Effector memory CD8-positive, alpha-beta T cell (primary cell): Measurements from ENCODE around the gene SAPCD2.
A peak's percentile ranks its signal among the peaks of the same experiment; 100 is the strongest.

Experiments
- ATAC-seq: fragments of 150-1000 bp; cut with Tn5 transposase; replicated peaks from 2 replicates; pipeline ENCODE4 v1.10.0; 2021; ENCODE audit warnings: mild to moderate bottlenecking, moderate library complexity
- DNase-seq, 3 experiments: peaks; one replicate each; pipeline ENCODE4 v3.0.0; 2021
- H3K27ac Mint-ChIP-seq, 2 donors: one replicate each; pipeline ENCODE4 v1.8.0; 2022; ENCODE audit warnings: mild to moderate bottlenecking in 2 of 2, mixed read lengths in 2 of 2, moderate library complexity in 2 of 2
- H3K27me3 Mint-ChIP-seq, 2 donors: one replicate each; pipeline ENCODE4 v1.8.0; 2022; ENCODE audit warnings: mixed read lengths in 2 of 2
- H3K36me3 Mint-ChIP-seq: one replicate; pipeline ENCODE4 v1.8.0; 2022; ENCODE audit warnings: mild to moderate bottlenecking, moderate library complexity, mixed read lengths; ENCODE audit not compliant: insufficient read depth
- H3K4me1 Mint-ChIP-seq, 2 donors: one replicate each; pipeline ENCODE4 v1.8.0; 2022; ENCODE audit warnings: low read depth in 2 of 2, mixed read lengths in 2 of 2
- H3K4me3 Mint-ChIP-seq, 2 donors: one replicate each; pipeline ENCODE4 v1.8.0; 2022; ENCODE audit warnings: mild to moderate bottlenecking in 2 of 2, mixed read lengths in 2 of 2, moderate library complexity in 2 of 2
- H3K9me3 Mint-ChIP-seq, 2 donors: one replicate each; pipeline ENCODE4 v1.8.0; 2022; ENCODE audit warnings: mixed read lengths in 2 of 2

SAPCD2 gene

GRCh38 chr9:137110911-137111787 is 40.8 kb upstream of the SAPCD2 start:
- DNase-seq (no peak), ATAC-seq (no peak)
- H3K27me3 Mint-ChIP-seq: no peaks in the 10 kb centered on the region
- H3K27ac Mint-ChIP-seq: no peak overlapping the region
- H3K4me1 Mint-ChIP-seq: peaks cover 0 to 7% of the 10 kb centered on the region in 2 donors
- H3K36me3 Mint-ChIP-seq: peaks cover 12% of the 10 kb centered on the region
- no peaks in the 10 kb centered on the region for H3K9me3 Mint-ChIP-seq
- H3K4me3 Mint-ChIP-seq: peak overlapping the region in 1 of 2 donors; percentile 21

GRCh38 chr9:137110147-137110910 is 40.0 kb upstream of the SAPCD2 start:
- no peaks in the 10 kb centered on the region for H3K9me3 Mint-ChIP-seq
- ATAC-seq (no peak), DNase-seq (no peak)
- no peak overlapping the region for H3K27ac Mint-ChIP-seq
- H3K4me3 Mint-ChIP-seq: no peak overlapping the region
- peaks cover 0 to 7% of the 10 kb centered on the region in 2 donors for H3K4me1 Mint-ChIP-seq
- H3K27me3 Mint-ChIP-seq: no peaks in the 10 kb centered on the region
- H3K36me3 Mint-ChIP-seq: peaks cover 12% of the 10 kb centered on the region

GRCh38 chr9:137109250-137110146 is 39.1 kb upstream of the SAPCD2 start:
- H3K4me1 Mint-ChIP-seq: peaks cover 0 to 7% of the 10 kb centered on the region in 2 donors
- no peaks in the 10 kb centered on the region for H3K27me3 Mint-ChIP-seq
- no peak overlapping the region for H3K4me3 Mint-ChIP-seq
- H3K27ac Mint-ChIP-seq: no peak overlapping the region
- no peaks in the 10 kb centered on the region for H3K9me3 Mint-ChIP-seq
- DNase-seq (no peak), ATAC-seq (no peak)
- peaks cover 20% of the 10 kb centered on the region for H3K36me3 Mint-ChIP-seq

- H3K4me1 Mint-ChIP-seq: peaks cover 0 to 7% of the 10 kb centered on the region in 2 donors
- DNase-seq (no peak), ATAC-seq (no peak)
- H3K27me3 Mint-ChIP-seq: no peaks in the 10 kb centered on the region
- peaks cover 24% of the 10 kb centered on the region for H3K36me3 Mint-ChIP-seq
- no peak overlapping the region for H3K27ac Mint-ChIP-seq
- H3K9me3 Mint-ChIP-seq: no peaks in the 10 kb centered on the region
- no peak overlapping the region for H3K4me3 Mint-ChIP-seq
Observed at GRCh38 chr9:137108608-137109249, 38.4 kb upstream of the SAPCD2 start.

- peaks cover 24% of the 10 kb centered on the region for H3K36me3 Mint-ChIP-seq
- no peaks in the 10 kb centered on the region for H3K27me3 Mint-ChIP-seq
- H3K9me3 Mint-ChIP-seq: no peaks in the 10 kb centered on the region
- ATAC-seq (no peak), DNase-seq (no peak)
- H3K4me3 Mint-ChIP-seq: no peak overlapping the region
- peaks cover 0 to 3% of the 10 kb centered on the region in 2 donors for H3K4me1 Mint-ChIP-seq
- H3K27ac Mint-ChIP-seq: no peak overlapping the region
Observed at GRCh38 chr9:137107982-137108381, 37.6 kb upstream of the SAPCD2 start.

DNA sequence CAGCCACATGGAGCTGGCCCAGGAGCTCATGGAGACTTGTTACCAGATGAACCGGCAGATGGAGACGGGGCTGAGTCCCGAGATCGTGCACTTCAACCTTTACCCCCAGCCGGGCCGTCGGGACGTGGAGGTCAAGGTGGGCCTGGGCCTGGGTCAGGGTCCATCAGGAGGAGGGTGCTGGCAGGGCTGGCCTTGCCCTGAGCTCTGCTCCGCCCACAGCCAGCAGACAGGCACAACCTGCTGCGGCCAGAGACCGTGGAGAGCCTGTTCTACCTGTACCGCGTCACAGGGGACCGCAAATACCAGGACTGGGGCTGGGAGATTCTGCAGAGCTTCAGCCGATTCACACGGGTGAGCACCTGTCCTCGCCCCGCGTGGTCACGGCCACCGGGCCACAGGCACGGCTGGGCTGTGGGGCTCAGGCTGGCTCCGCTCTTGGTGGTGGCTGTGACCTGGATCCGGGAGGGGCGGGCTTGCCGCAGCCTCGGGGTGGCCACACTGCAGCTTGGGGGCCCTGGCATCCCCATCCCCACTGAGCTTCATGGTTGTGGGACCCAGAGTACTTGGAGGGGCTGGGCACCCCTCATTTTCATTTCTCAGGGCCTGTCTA is 37.1 kb upstream of the SAPCD2 start:
- Mint-ChIP-seq H3K27ac (no peak overlapping the region), H3K4me3 (no peak overlapping the region), H3K4me1 (peaks cover 0 to 3% of the 10 kb centered on the region in 2 donors), H3K27me3 (no peaks in the 10 kb centered on the region), H3K9me3 (no peaks in the 10 kb centered on the region), H3K36me3 (peaks cover 24% of the 10 kb centered on the region)
- ATAC-seq (no peak), DNase-seq (no peak)

- Mint-ChIP-seq H3K4me1 (peaks cover 0 to 3% of the 10 kb centered on the region in 2 donors), H3K27ac (no peak overlapping the region)
- ATAC-seq: no peak
Observed at GRCh38 chr9:137106662-137107250, 36.4 kb upstream of the SAPCD2 start.

GRCh38 chr9:137105814-137106661 is 35.7 kb upstream of the SAPCD2 start:
- peaks cover 28% of the 10 kb centered on the region for H3K36me3 Mint-ChIP-seq
- H3K27me3 Mint-ChIP-seq: no peaks in the 10 kb centered on the region
- H3K4me1 Mint-ChIP-seq: peaks cover 0 to 3% of the 10 kb centered on the region in 2 donors
- ATAC-seq: no peak
- no peaks in the 10 kb centered on the region for H3K9me3 Mint-ChIP-seq
- no peak overlapping the region for H3K4me3 Mint-ChIP-seq
- DNase-seq: no peak
- H3K27ac Mint-ChIP-seq: no peak overlapping the region

More at GRCh38 chr9:137106662-137107250, 36.4 kb upstream of the SAPCD2 start:
- Mint-ChIP-seq H3K36me3 (peaks cover 24% of the 10 kb centered on the region), H3K27me3 (no peaks in the 10 kb centered on the region), H3K9me3 (no peaks in the 10 kb centered on the region), H3K4me3 (no peak overlapping the region)
- DNase-seq: no peak

GRCh38 chr9:137103206-137103999 is 33.0 kb upstream of the SAPCD2 start:
- Mint-ChIP-seq H3K9me3 (no peaks in the 10 kb centered on the region), H3K4me3 (no peak overlapping the region), H3K4me1 (no peaks in the 10 kb centered on the region), H3K27ac (no peak overlapping the region), H3K36me3 (peaks cover 35% of the 10 kb centered on the region), H3K27me3 (no peaks in the 10 kb centered on the region)
- DNase-seq: no peak
- no peak for ATAC-seq

- Mint-ChIP-seq H3K27me3 (no peaks in the 10 kb centered on the region), H3K4me3 (no peak overlapping the region), H3K4me1 (peaks cover 13 to 18% of the 10 kb centered on the region in 2 donors), H3K36me3 (peaks cover 34% of the 10 kb centered on the region), H3K27ac (no peak overlapping the region), H3K9me3 (no peaks in the 10 kb centered on the region)
- ATAC-seq (no peak), DNase-seq (no peak)
Observed at GRCh38 chr9:137099231-137099630, 28.9 kb upstream of the SAPCD2 start.
